Right ventricle myocardium inferior (tissue), 1 donor: Measurements from ENCODE around the gene WDCP. TPM values are rescaled to one million over a fixed set of nuclear protein-coding genes. Genes with fewer than 3 reads are reported as not detected.
"Not testable (repeated sequence)": the region's sequence is repeated elsewhere in the genome, so short reads cannot be mapped to it uniquely, and the experiment has no call there.

ENCODE experiments used
- ATAC-seq: fragments of 200-7000 bp; cut with Tn5 transposase; one replicate; pipeline ENCODE4 v1.9.1; 2020; ENCODE audit warnings: mild to moderate bottlenecking, moderate library complexity
- DNase-seq: peaks from one replicate; pipeline ENCODE4 v3.0.0; 2021; ENCODE audit errors: missing footprints
- intact Hi-C: fragments of 100-400 bp; cut with DNase I; formaldehyde crosslinking; loops from one replicate; pipeline ENCODE4 v1.11.0; 2022
- total RNA-seq: library from RNA; stranded (reverse); fragmentation: NEBNext Ultra II Directional; extraction: Animal tissue kit (Norgen Biotek cat#: 25700); gene quantifications from one replicate; pipeline ENCODE4 v1.2.1, GENCODE V29; 2021
- donor health status: DM: no; HTN: yes; CAD: no; lungs with severe emphysema.

Gene WDCP
- total RNA-seq, 1 donor from 2014 or later, result 8.1 TPM

GRCh38 chr2:24075259-24075658 is 28.1 kb upstream of the WDCP start:
- DNase-seq (no peak), ATAC-seq (no peak)
- intact Hi-C loops, result no loop called here

- ATAC-seq, result no peak
- intact Hi-C loops, result no loop called here
- no peak for DNase-seq
Measured at GRCh38 chr2:24073816-24074215, 26.6 kb upstream of the WDCP start.

GRCh38 chr2:24072259-24072658 is 25.1 kb upstream of the WDCP start:
- intact Hi-C loops, result no loop called here
- no peak for ATAC-seq
- DNase-seq, result no peak

- intact Hi-C loops, result no loop called here
- DNase-seq (no peak), ATAC-seq (no peak)
Measured at GRCh38 chr2:24065341-24065740, 18.1 kb upstream of the WDCP start.

GRCh38 chr2:24058564-24059271 is 11.5 kb upstream of the WDCP start:
- intact Hi-C loops, result no loop called here
- ATAC-seq, result no peak

GRCh38 chr2:24055750-24056149 is 8.6 kb upstream of the WDCP start:
- DNase-seq (no peak), ATAC-seq (no peak)
- intact Hi-C loops, result no loop called here

More at GRCh38 chr2:24058564-24059271, 11.5 kb upstream of the WDCP start:
- no peak for DNase-seq

- ATAC-seq, result no peak
- intact Hi-C loops, result no loop called here
- DNase-seq, result no peak
Measured at GRCh38 chr2:24054366-24055010, 7.3 kb upstream of the WDCP start.

GRCh38 chr2:24052951-24053350 is 5.8 kb upstream of the WDCP start:
- DNase-seq (no peak), ATAC-seq (no peak)
- intact Hi-C loops, result no loop called here

GRCh38 chr2:24051833-24052232 is 4.6 kb upstream of the WDCP start:
- DNase-seq (no peak), ATAC-seq (no peak)
- intact Hi-C loops, result no loop called here

- no peak for DNase-seq
- intact Hi-C loops, result no loop called here
- ATAC-seq, result no peak
Measured at GRCh38 chr2:24050041-24050979, 3.1 kb upstream of the WDCP start.

GRCh38 chr2:24049485-24050021 is 2.4 kb upstream of the WDCP start, which contains the start of gene FKBP1B:
TSS of gene FKBP1B (plus strand) at chr2:24049741. CDS start at chr2:24049850, 109 bp downstream.
- DNase-seq (peak; percentile 73), ATAC-seq (peak; percentile 36)
- intact Hi-C loops, result no loop called here

- intact Hi-C loops, result no loop called here
- DNase-seq, result no peak
- ATAC-seq, result no peak
Measured at GRCh38 chr2:24048769-24049484, 1.7 kb upstream of the WDCP start.

GRCh38 chr2:24047703-24048033 is 477 bp upstream of the WDCP start:
- no peak for DNase-seq
- no peak for ATAC-seq
- intact Hi-C loops, result loop anchor here (1.0 to 2.0 kb wide), 2 partner anchors 29 to 107 kb away; partner anchors contain the start of genes SF3B6 and UBXN2A

- ATAC-seq, result no peak
- intact Hi-C loops, result loop anchor here (2.0 kb wide), 1 partner anchor 106 kb away; the partner anchor contains the start of gene UBXN2A
Measured at GRCh38 chr2:24046599-24046929, 627 bp downstream of the WDCP start.

GRCh38 chr2:24045511-24046508 is 1.4 kb downstream of the WDCP start:
- intact Hi-C loops, result loop anchor here (2.0 kb wide), 1 partner anchor 105 kb away; the partner anchor contains the start of gene UBXN2A
- DNase-seq, result no peak
- no peak for ATAC-seq

More at GRCh38 chr2:24046599-24046929, 627 bp downstream of the WDCP start:
- DNase-seq, result no peak

- intact Hi-C loops, ATAC-seq, DNase-seq: not testable (repeated sequence)
Measured at GRCh38 chr2:24043133-24043532, 4.1 kb downstream of the WDCP start.

GRCh38 chr2:24040511-24040910 is 6.7 kb downstream of the WDCP start:
- intact Hi-C loops, result no loop called here

More at GRCh38 chr2:24040511-24040910, 6.7 kb downstream of the WDCP start:
- no peak for ATAC-seq
- DNase-seq, result no peak
